Measurements from ENCODE around the gene CEP85. TPM values are rescaled to one million over a fixed set of nuclear protein-coding genes. Genes with fewer than 3 reads are reported as not detected.

Gene CEP85
- total RNA-seq, 1 experiment from 2014 or later = 51.8 TPM

GRCh38 chr1:26285366-26286063 lies 51.5 kb downstream of the CEP85 start:
- Histone ChIP-seq H3K4me3 (ENCODE audit: low read depth in 2 of 2, low read length in 2 of 2) (no peak overlapping the region), H3K36me3 (ENCODE audit: control insufficient read depth, insufficient read depth, low read length) (peaks cover 2% of the 10 kb centered on the region; the same call in 1 of the 2 replicates), H3K27ac (ENCODE audit: low read length) (no peak overlapping the region; the same call in 1 of the 2 replicates), H3K4me1 (ENCODE audit: control insufficient read depth, insufficient read depth, low read length) (peaks cover 23% of the 10 kb centered on the region), H3K9me3 (ENCODE audit: control insufficient read depth, insufficient read depth, low read depth, low read length) (no peaks in the 10 kb centered on the region), H3K27me3 (ENCODE audit: control insufficient read depth, insufficient read depth, low read length) (no peaks in the 10 kb centered on the region)
- ChIA-PET POLR2A (no interaction called here), CTCF (interaction anchor here (0.6 to 2.3 kb wide), 9 partner anchors 10 to 184 kb away, joined by 3 to 17 read pairs (median 3); no protein-coding TSS in a partner anchor)
- DNase-seq (ENCODE audit: low read depth, low spot score) (no peak), ATAC-seq (no peak)
- BruUV-seq (replicated peaks) = no TSS peak
- intact Hi-C loops (cut with micrococcal nuclease; ENCODE audit: unreplicated experiment) (loop anchor here (2.0 to 5.0 kb wide), 2 partner anchors 35 to 107 kb away; no protein-coding TSS in a partner anchor), in situ Hi-C loops (cut with HindIII; ENCODE audit: low pct_unique_long_range_greater_than_20kb, low sequenced_read_pairs) (no loop called here)
- TF ChIP-seq REST (IDR thresholded peaks at IDR 0.05; ENCODE audit: insufficient read depth in 1 of 2, low read depth in 2 of 2, low read length in 1 of 2) (no peak), CTCF (IDR thresholded peaks at IDR 0.05) (peak; percentile 67)

GRCh38 chr1:26286064-26286416 lies 52.0 kb downstream of the CEP85 start:
- in situ Hi-C loops (cut with HindIII; ENCODE audit: low pct_unique_long_range_greater_than_20kb, low sequenced_read_pairs) = no loop called here
- peaks cover 21% of the 10 kb centered on the region for H3K4me1 ChIP-seq (ENCODE audit: control insufficient read depth, insufficient read depth, low read length)
- no peak overlapping the region for H3K27ac ChIP-seq (ENCODE audit: low read length)
- intact Hi-C loops (cut with micrococcal nuclease; ENCODE audit: unreplicated experiment) = loop anchor here (5.0 kb wide), 1 partner anchor 106 kb away; no protein-coding TSS in a partner anchor
- CTCF ChIA-PET = interaction anchor here (0.6 to 2.3 kb wide), 6 partner anchors 21 to 184 kb away, joined by 3 to 17 read pairs (median 7); no protein-coding TSS in a partner anchor
- no peak overlapping the region for H3K4me3 ChIP-seq (ENCODE audit: low read depth in 2 of 2, low read length in 2 of 2)
- no peak for ATAC-seq
- no peak for TF ChIP-seq SIN3A (IDR thresholded peaks at IDR 0.05; ENCODE audit: borderline replicate concordance, insufficient read depth, low read depth, low read length)
- no peak for TF ChIP-seq TCF7L2 (IDR thresholded peaks at IDR 0.05; ENCODE audit: low read depth, low read length)
- TF ChIP-seq CTCF (IDR thresholded peaks at IDR 0.05) = no peak
- no peak for TF ChIP-seq REST (IDR thresholded peaks at IDR 0.05; ENCODE audit: insufficient read depth in 1 of 2, low read depth in 2 of 2, low read length in 1 of 2)
- TF ChIP-seq POLR2AphosphoS5 (IDR thresholded peaks at IDR 0.05; ENCODE audit: low read depth, low read length) = no peak
- no peaks in the 10 kb centered on the region for H3K27me3 ChIP-seq (ENCODE audit: control insufficient read depth, insufficient read depth, low read length)
- BruUV-seq (replicated peaks) = no TSS peak
- peaks cover 2% of the 10 kb centered on the region; the same call in 1 of the 2 replicates for H3K36me3 ChIP-seq (ENCODE audit: control insufficient read depth, insufficient read depth, low read length)
- DNase-seq (ENCODE audit: low read depth, low spot score) = no peak
- no peaks in the 10 kb centered on the region for H3K9me3 ChIP-seq (ENCODE audit: control insufficient read depth, insufficient read depth, low read depth, low read length)
- POLR2A ChIA-PET = no interaction called here

Measured in Panc1 (cell line).